HEK293T (cell line): Measurements from ENCODE around the gene RHEB.

Experiments
- CTCF ChIA-PET: fragments of 350-600 bp; formaldehyde crosslinking; extraction: SDS; loops from one replicate; lab custom pipeline; 2021; ENCODE audit warnings: antibody characterized with exemption, inconsistent platforms; lab: Yijun Ruan, JAX
- POLR2A ChIA-PET: fragments of 350-600 bp; formaldehyde crosslinking; extraction: SDS; loops from one replicate; lab custom pipeline; 2020; ENCODE audit warnings: antibody characterized with exemption, inconsistent platforms; lab: Yijun Ruan, JAX
- DNase-seq: peaks from one replicate; pipeline ENCODE4 v3.0.0; 2012; ENCODE audit warnings: mixed read lengths; ENCODE audit errors: extremely low spot score
- ARNT ChIP-seq: fragments of 450-650 bp; IDR thresholded peaks from 2 replicates; pipeline ENCODE4 v1.6.1; 2017; ENCODE audit warnings: mild to moderate bottlenecking
- BHLHE40 ChIP-seq: fragments of 450-650 bp; IDR thresholded peaks from 2 replicates; pipeline ENCODE4 v1.6.1; 2016; ENCODE audit warnings: mild to moderate bottlenecking, moderate library complexity, borderline replicate concordance
- CTBP1 ChIP-seq: fragments of 450-650 bp; IDR thresholded peaks from 2 replicates; pipeline ENCODE4 v1.6.1; 2016; ENCODE audit warnings: borderline replicate concordance
- ELF4 ChIP-seq: fragments of 450-650 bp; IDR thresholded peaks from 2 replicates; pipeline ENCODE4 v1.6.1; 2017; ENCODE audit warnings: antibody characterized with exemption
- FOXA1 ChIP-seq: fragments of 450-650 bp; IDR thresholded peaks from 2 replicates; pipeline ENCODE4 v1.6.1; 2016; ENCODE audit warnings: mild to moderate bottlenecking
- FOXK2 ChIP-seq: fragments of 450-650 bp; IDR thresholded peaks from 2 replicates; pipeline ENCODE4 v1.6.1; 2016; ENCODE audit warnings: mild to moderate bottlenecking
- FOXM1 ChIP-seq: fragments of 450-650 bp; IDR thresholded peaks from 2 replicates; pipeline ENCODE4 v1.6.1; 2017; ENCODE audit warnings: mild to moderate bottlenecking, borderline replicate concordance
- HDGF ChIP-seq: fragments of 450-650 bp; IDR thresholded peaks from 2 replicates; pipeline ENCODE4 v1.6.1; 2017; ENCODE audit warnings: antibody characterized with exemption, borderline replicate concordance
- L3MBTL2 ChIP-seq: fragments of 450-650 bp; conservative IDR thresholded peaks from 2 replicates; pipeline ENCODE4 v1.6.1; 2016; ENCODE audit warnings: mild to moderate bottlenecking
- LEF1 ChIP-seq: fragments of 450-650 bp; IDR thresholded peaks from 2 replicates; pipeline ENCODE4 v1.6.1; 2017; ENCODE audit warnings: mild to moderate bottlenecking, borderline replicate concordance
- NFRKB ChIP-seq: fragments of 450-650 bp; IDR thresholded peaks from 2 replicates; pipeline ENCODE4 v1.6.1; 2016; ENCODE audit warnings: mild to moderate bottlenecking, moderate library complexity
- SP1 ChIP-seq: fragments of 450-650 bp; IDR thresholded peaks from 2 replicates; pipeline ENCODE4 v1.6.1; 2017
- SUZ12 ChIP-seq: fragments of 450-650 bp; IDR thresholded peaks from 2 replicates; pipeline ENCODE4 v1.6.1; 2016; ENCODE audit warnings: mild to moderate bottlenecking
- TARDBP ChIP-seq: fragments of 450-650 bp; IDR thresholded peaks from 2 replicates; pipeline ENCODE4 v1.6.1; 2016
- ZNF384 ChIP-seq: fragments of 450-650 bp; IDR thresholded peaks from 2 replicates; pipeline ENCODE4 v1.6.1; 2016
- TF ChIP-seq, protein P1 (sequence below): fragments of 450-650 bp; IDR thresholded peaks from 2 replicates; pipeline ENCODE4 v1.6.1; 2016

Gene RHEB

DNA sequence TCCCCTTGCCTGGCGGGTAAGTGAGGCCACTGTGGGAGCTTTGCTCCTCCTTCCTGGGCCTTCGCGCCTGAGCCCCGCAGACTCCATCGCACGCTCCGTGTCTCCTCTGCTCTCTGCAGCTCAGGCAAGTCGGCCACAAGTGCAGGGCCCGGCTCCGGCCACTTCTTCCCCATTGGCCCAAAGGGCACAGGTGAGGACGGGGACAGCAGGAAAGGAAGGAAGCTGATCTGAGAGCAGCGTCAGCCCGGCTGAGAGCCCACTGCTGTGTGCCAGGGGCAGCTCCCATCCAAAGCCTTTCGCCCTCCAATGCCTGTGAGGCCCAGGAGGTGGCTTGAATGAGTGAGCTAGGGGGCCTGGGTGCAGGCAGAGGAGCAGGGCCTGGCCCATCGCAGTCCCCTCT, 33.7 kb upstream of the RHEB start:
- CTCF ChIA-PET, result no interaction called here
- no peak for DNase-seq
- POLR2A ChIA-PET, result no interaction called here
- TF ChIP-seq LEF1, result no peak
- no peak for TF ChIP-seq FOXK2
- no peak for TF ChIP-seq L3MBTL2
- no peak for TF ChIP-seq TARDBP
- TF ChIP-seq FOXM1, result no peak
- no peak for TF ChIP-seq FOXA1
- TF ChIP-seq ARNT, result no peak
- no peak for TF ChIP-seq ZNF384
- TF ChIP-seq SP1, result no peak
- no peak for TF ChIP-seq NFRKB

DNA sequence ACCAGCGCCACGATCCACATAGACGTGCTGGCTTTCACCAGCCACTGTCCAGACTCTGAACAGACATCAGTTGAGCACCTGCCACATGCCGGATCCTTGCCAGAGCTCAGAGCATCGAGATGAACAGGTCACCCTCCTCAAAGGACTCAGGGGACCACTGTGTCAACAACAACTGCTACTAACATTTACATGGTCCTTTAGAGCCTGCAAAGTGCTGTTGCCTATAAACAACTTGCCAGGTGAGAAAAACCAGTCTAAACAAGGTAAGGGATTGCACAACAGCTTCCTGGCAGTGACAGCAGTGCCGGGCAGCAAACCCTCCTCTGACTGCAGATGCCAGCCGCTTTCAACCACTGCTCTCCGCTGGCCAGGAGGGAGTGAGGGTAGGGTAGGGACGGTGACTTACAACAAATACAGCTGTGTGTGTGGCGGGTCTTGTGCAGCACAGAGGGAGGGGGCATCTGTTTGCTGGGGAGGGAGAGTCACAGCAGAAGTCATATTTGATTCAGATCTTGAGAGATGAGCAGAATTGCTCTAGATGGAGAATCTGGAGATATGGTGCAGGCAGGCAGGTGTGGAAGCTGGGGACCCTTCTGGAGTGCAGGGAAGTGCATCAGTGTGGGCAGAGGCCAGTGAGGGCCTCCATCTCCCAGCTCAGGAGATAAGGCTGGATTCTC, 32.8 kb upstream of the RHEB start:
- no peak for TF ChIP-seq ELF4
- no peak for TF ChIP-seq NFRKB
- TF ChIP-seq ZNF384, result no peak
- DNase-seq, result no peak
- POLR2A ChIA-PET, result no interaction called here
- CTCF ChIA-PET, result no interaction called here

DNA sequence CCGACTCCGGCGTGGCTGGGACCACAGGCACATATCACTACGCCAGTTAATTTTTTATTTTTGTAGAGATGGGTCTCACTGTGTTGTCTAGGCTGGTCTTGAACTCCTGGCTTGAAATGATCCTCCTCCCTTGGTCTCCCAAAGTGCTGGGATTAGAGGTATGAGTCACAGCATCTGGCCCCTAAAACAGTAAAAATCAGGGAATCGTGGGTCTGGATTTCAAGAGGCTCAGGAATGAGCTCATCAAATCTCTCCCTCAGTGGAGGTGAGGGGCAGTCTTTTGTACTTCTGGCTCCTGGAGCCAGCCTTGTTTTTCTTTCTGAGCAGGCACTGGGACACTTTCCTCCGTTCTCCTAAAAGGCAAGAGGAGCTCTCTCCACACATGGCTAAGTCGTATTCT, 32.1 kb upstream of the RHEB start:
- TF ChIP-seq HDGF, result no peak
- TF ChIP-seq FOXA1, result no peak
- TF ChIP-seq L3MBTL2, result no peak
- no peak for TF ChIP-seq TARDBP
- POLR2A ChIA-PET, result no interaction called here
- no peak for DNase-seq
- CTCF ChIA-PET, result interaction anchor here (0.7 kb wide), 1 partner anchor 302 kb away, joined by 3 read pairs; no protein-coding TSS in a partner anchor

DNA sequence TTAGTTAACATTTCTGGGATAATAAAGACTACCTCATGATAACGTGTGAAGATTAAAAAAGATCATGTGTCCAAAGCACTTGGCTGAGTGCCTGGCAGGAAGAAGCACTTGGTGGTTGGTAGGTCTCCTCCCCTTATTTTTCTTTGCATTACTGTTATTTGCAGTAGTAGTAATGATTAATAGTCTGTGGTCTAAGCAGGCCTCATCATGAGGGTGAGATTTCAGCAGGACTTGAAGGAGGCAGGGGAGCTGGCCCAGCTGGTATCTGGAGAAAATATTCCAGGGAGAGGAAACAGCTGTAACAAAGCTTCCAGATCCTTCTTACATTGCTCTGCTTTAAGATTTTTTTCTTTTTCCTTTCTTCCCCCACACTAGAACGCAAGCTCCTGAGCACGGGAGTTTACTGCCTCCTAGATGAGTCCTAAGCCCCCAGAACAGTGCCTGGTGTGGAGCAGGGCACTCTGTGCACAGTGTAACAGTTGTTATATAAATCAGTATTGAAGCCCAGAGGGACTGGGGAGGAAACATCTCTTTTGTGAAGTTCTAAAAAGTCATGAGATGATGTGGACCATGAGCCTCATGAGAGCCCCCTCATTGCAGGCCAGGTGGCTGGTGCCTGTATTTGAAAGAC, 31.1 kb upstream of the RHEB start:
- CTCF ChIA-PET, result no interaction called here
- POLR2A ChIA-PET, result interaction anchor here (1.1 kb wide), 1 partner anchor 12 kb away, joined by 3 read pairs; no protein-coding TSS in a partner anchor
- TF ChIP-seq ZNF384 (no peak), SUZ12 (no peak), LEF1 (no peak)
- DNase-seq, result no peak

DNA sequence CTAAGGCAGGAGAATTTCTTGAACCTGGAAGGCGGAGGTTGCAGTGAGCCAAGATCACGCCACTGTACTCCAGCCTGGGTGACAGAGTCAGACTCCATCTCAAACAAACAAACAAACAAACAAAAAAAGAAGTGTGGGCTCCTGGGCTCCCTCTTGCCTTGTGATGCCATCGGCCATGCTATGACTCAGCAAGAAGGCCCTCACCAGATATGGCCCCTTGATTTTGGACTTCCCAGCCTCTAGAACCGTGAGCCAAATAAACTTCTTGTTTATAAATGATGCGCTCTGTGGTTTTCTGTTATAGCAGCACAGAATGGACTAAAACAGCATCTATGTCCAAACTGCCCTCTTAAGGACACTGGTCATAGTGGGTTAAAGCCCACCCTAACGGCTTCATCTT, 29.9 kb upstream of the RHEB start:
- ChIA-PET CTCF (no interaction called here), POLR2A (no interaction called here)
- TF ChIP-seq FOXM1, result no peak
- DNase-seq, result no peak

DNA sequence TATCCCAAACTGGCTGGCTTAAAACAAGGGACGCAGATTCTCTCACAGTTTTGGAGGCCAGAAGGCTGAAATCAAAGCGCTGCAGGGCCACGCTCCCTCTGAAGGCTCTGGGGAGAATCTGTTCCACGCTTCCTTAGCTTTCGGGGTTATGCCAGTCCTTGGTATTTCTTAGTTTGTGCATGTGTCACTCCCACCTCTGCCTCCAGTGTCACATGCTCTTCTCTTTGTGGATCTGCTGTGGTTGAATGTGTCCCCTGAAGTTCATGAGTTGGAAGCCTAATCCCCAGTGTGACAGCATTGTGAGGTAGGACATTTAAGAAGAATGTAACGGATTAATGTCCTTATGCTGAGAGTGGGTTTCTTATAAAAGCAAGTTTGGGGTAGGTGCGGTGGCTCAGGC, 29.4 kb upstream of the RHEB start:
- DNase-seq, result no peak
- ChIA-PET CTCF (no interaction called here), POLR2A (no interaction called here)
- TF ChIP-seq ARNT (no peak), CTBP1 (no peak), BHLHE40 (no peak), ELF4 (no peak), SP1 (no peak), L3MBTL2 (no peak)

DNA sequence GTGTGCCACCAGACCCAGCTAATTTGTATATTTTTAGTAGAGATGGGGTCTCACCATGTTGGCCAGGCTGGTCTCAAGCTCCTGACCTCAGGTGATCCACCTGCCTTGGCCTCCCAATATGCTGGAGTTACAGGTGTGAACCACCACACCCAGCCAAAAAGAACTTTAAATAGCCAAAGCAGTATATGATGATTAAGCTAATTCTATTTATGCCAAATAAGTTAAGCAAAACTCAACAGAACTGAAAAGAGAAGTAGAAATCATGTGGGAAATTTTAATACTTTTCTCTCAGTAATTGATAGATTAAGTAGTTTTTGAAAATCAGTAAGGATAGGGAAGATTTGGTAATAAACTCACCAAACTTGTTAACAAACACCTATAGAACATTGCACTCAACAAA, 24.5 kb upstream of the RHEB start:
- DNase-seq, result no peak
- CTCF ChIA-PET, result interaction anchor here (1.3 kb wide), 1 partner anchor 38 kb away, joined by 3 read pairs; no protein-coding TSS in a partner anchor
- TF ChIP-seq ZNF384 (no peak), NFRKB (no peak), LEF1 (no peak), HDGF (no peak), BHLHE40 (no peak), SP1 (no peak), FOXM1 (no peak), L3MBTL2 (no peak), ELF4 (no peak)
- TF ChIP-seq, protein P1, sequence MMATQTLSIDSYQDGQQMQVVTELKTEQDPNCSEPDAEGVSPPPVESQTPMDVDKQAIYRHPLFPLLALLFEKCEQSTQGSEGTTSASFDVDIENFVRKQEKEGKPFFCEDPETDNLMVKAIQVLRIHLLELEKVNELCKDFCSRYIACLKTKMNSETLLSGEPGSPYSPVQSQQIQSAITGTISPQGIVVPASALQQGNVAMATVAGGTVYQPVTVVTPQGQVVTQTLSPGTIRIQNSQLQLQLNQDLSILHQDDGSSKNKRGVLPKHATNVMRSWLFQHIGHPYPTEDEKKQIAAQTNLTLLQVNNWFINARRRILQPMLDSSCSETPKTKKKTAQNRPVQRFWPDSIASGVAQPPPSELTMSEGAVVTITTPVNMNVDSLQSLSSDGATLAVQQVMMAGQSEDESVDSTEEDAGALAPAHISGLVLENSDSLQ, result no peak
- POLR2A ChIA-PET, result no interaction called here

DNA sequence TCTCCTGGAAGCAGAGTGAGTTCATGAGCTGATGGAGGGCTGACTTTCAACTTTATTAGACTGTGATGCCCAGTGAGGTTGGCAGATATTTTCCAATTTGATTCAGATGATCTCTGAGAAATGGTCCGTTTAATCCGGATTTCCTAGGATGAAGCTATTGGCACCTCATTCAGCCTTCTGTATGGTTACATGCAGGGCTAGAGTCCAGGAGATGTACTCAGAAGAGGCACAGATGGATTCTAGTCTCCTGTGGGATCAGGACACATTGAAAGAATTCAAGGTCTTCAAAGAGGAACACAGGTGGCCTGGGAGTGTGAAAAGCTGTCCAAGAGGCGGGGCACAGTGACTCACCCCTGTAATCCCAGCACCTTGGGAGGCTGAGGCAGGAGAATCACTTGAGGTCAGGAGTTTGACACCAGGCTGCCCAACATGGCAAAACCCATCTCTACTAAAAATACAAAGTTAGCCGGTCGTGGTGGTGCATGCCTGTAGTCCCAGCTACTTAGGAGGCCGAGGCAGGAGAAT, 23.0 kb upstream of the RHEB start:
- ChIA-PET CTCF (no interaction called here), POLR2A (no interaction called here)
- TF ChIP-seq LEF1 (no peak), FOXK2 (no peak), L3MBTL2 (no peak), TARDBP (no peak), SUZ12 (no peak), ZNF384 (no peak)
- TF ChIP-seq, protein P1, result no peak
- no peak for DNase-seq
